Fibroblast of skin of right biceps (primary cell): Measurements from ENCODE around the gene SKIC3.

ENCODE experiments used
- DNase-seq: peaks from one replicate; pipeline ENCODE4 v3.0.0-alpha.2; 2013

The SKIC3 gene

GRCh38 chr5:95530416-95530815 is 24.4 kb downstream of the SKIC3 start:
- DNase-seq = peak; percentile 80

DNA sequence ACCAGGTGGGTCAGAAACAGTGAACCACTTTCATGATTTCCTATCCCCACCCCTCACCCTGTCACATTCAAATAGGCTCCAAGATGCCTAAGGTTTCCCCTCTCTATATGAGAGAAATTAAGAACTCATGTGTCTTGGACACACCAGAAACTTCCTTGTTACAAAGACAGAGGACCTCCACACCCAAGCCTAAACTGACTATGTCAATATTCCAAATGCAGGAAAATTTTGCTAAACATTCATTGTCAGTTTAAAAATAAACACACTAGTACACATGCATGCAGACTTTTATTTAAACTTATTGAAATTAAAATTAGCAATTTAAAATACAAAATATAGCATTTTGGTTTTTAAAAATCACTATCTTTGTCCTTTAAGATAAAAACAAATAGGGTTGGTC is 26.2 kb downstream of the SKIC3 start:
- no peak for DNase-seq

DNA sequence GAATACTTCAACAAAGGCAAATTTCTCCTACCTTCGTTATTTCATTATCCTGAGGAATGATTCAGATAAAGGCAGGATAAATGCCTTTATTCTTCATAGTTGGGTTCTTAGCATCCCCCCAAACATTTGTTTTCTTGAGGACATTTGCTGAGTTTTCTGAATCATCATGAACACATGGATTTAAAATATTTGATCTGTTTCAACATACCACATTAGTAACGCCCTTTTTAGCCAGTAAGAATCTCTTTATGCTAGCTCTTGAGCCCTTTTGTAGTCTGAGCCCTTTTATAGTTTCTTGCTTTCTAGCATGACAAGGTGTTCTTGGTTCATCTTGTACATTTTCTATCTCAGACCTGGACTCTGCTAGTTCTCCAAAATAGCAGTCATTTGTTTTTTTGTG is 27.9 kb downstream of the SKIC3 start:
- peak; percentile 4 for DNase-seq

DNA sequence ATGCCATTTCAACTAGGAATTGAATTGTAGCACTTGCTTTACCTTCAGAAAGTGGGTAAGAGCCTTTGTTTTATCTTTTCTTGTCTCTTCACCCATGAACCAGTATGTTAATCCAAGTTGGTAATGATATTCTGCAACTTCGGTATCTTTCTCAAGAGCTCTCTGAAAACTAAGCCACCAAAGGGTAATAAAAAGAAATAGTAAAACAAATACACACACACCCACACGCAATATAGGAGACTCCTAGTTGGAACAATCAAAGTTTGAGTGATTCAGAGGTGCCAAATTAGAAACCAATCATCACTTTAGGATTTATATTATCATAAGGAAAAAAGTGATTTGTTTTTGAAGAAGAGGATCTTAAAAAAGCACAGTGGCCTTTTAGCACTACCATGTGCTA is 30.4 kb downstream of the SKIC3 start:
- no peak for DNase-seq

GRCh38 chr5:95520206-95520605 is 34.6 kb downstream of the SKIC3 start:
- DNase-seq = no peak

- no peak for DNase-seq
Measured at GRCh38 chr5:95519681-95520080, 35.1 kb downstream of the SKIC3 start.

DNA sequence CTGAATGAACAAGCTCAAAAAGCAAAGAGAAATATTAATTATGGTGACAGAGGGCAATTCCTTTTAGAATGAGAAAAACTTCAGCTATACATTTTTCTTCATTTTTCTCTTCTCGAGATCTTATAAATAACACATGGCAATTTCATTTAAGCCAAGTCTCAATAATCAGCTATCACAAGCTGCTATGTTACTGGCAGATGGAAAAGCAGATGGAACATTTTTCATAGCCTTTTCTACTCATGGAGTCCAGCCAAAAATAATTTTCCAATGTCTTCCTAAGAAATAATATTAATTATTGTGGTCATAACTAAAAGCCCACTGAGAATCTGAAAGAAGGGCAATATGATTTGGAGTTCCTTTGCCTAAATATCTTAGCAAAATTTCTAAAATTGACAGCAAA is 35.6 kb downstream of the SKIC3 start:
- no peak for DNase-seq

GRCh38 chr5:95518417-95518816 is 36.4 kb downstream of the SKIC3 start:
- DNase-seq = no peak

- no peak for DNase-seq
Measured at GRCh38 chr5:95511606-95512005, 43.2 kb downstream of the SKIC3 start.

DNA sequence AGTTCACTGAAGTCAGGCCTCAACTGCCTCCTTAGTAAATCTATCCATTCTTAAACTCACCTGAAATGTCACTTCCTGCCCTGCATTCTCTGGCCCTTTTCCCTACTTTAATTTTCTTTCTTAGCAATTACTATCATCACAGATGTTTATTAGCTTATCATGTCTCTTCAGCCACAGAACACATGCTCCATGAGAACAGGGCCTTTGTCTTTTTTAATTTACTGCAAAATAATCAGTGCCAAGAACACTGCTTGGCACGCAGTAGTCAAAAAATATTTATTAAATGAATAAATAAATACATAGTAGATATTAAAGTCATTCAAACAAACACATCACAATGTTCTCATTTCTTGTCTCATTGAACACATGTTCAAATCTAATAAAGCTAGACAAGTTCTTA is 46.2 kb downstream of the SKIC3 start:
- DNase-seq = no peak
